Kidney (tissue), 14 donors: ENCODE measurements around the gene RENBP. TPM values are rescaled to one million over a fixed set of nuclear protein-coding genes. Genes with fewer than 3 reads are reported as not detected.

Experiments
- DNase-seq, 5 donors: peaks; one replicate each; pipeline ENCODE4 v3.0.0-alpha.2; 2013 to 2020
- FAIRE-seq: peaks from 2 replicates; lab custom pipeline; 2012; peaks lifted over from hg19 to GRCh38; lab: Jason Lieb, UNC
- H3K27ac ChIP-seq, 2 donors: one replicate each; pipeline ENCODE4 v1.7.0; 2013; ENCODE audit warnings: low read depth in 2 of 2, low read length in 2 of 2, inconsistent platforms in 1 of 2
- H3K27me3 ChIP-seq: one replicate; pipeline ENCODE4 v1.7.1; 2013; ENCODE audit warnings: low read length, inconsistent platforms; ENCODE audit not compliant: control insufficient read depth, insufficient read depth
- H3K36me3 ChIP-seq, 3 donors: one replicate each; pipeline versions ENCODE4 v1.7.0 to v1.7.1; 2013; ENCODE audit warnings: low read length in 3 of 3, control low read depth in 1 of 3, inconsistent platforms in 1 of 3; ENCODE audit not compliant: insufficient read depth in 3 of 3, control insufficient read depth in 2 of 3
- H3K4me1 ChIP-seq, 3 donors: one replicate each; pipeline versions ENCODE4 v1.7.0 to v1.7.1; 2013; ENCODE audit warnings: low read length in 3 of 3, inconsistent platforms in 1 of 3, low read depth in 1 of 3; ENCODE audit not compliant: control insufficient read depth in 2 of 3, insufficient read depth in 2 of 3
- H3K4me3 ChIP-seq, 3 donors: one replicate each; pipeline versions ENCODE4 v1.7.0 to v1.8.1; 2013; ENCODE audit warnings: low read length in 3 of 3, control low read depth in 1 of 3, inconsistent platforms in 1 of 3
- H3K9ac ChIP-seq, 3 donors: one replicate each; pipeline versions ENCODE4 v1.7.0 to v1.7.1; 2013; ENCODE audit warnings: low read length in 3 of 3, control low read depth in 1 of 3, inconsistent platforms in 1 of 3
- H3K9me3 ChIP-seq, 3 donors: one replicate each; pipeline versions ENCODE4 v1.7.0 to v1.7.1; 2013; ENCODE audit warnings: low read length in 3 of 3, control low read depth in 1 of 3, inconsistent platforms in 1 of 3; ENCODE audit not compliant: control insufficient read depth in 2 of 3, insufficient read depth in 1 of 3
- CTCF ChIP-seq: IDR thresholded peaks from 3 replicates; pipeline ENCODE4 v1.5.1; 2012; ENCODE audit warnings: mild to moderate bottlenecking, moderate library complexity, borderline replicate concordance; ENCODE audit not compliant: insufficient read depth; ENCODE audit errors: extremely low read depth
- intact Hi-C: fragments of 100-400 bp; cut with DNase I; formaldehyde crosslinking; loops from one replicate; pipeline ENCODE4 v1.11.1; 2022
- polyA plus RNA-seq: library from polyadenylated mRNA; stranded (reverse); fragments of 350-450 nt; fragmentation: Illumina TruSeq; extraction: RNeasy Lipid Tissue Mini Kit (QIAGEN cat#74804); gene quantifications from one replicate; pipeline ENCODE4 v1.2.3, GENCODE V29; 2014; ENCODE audit warnings: low read depth, low replicate concordance; ENCODE audit not compliant: insufficient read depth
- total RNA-seq: library from RNA; stranded (reverse); fragmentation: NEBNext Ultra II Directional; extraction: Animal tissue kit (Norgen Biotek cat#: 25700); gene quantifications from one replicate; pipeline ENCODE4 v1.2.1, GENCODE V29; 2021
- donor health status: control.
- donor health status: control.
- donor health status: control.
- donor health status: control.
- donor health status: control.
- donor health status: DM: yes; HTN: yes; CAD: no.
- donor health status: Normal renal cell carcinoma (clear cell type).

The RENBP gene
- total and polyA plus RNA-seq, 2 donors from 2014 or later: 22.9 to 78.2 TPM

GRCh38 chrX:153965406-153965805 is 21.0 kb upstream of the RENBP start:
- Histone ChIP-seq H3K4me3 (no peak overlapping the region), H3K9me3 (no peaks in the 10 kb centered on the region), H3K4me1 (peaks cover 0 to 34% (median 19%) of the 10 kb centered on the region in 3 donors), H3K27ac (no peak overlapping the region), H3K27me3 (no peaks in the 10 kb centered on the region), H3K9ac (no peak overlapping the region), H3K36me3 (peaks cover 4 to 14% (median 10%) of the 10 kb centered on the region in 3 donors)
- intact Hi-C loops: no loop called here
- no peak for FAIRE-seq
- no peak for TF ChIP-seq CTCF
- DNase-seq: no peak

- Histone ChIP-seq H3K27ac (no peak overlapping the region), H3K9ac (no peak overlapping the region), H3K27me3 (no peaks in the 10 kb centered on the region), H3K9me3 (no peaks in the 10 kb centered on the region), H3K4me1 (peaks cover 0 to 30% (median 19%) of the 10 kb centered on the region in 3 donors), H3K36me3 (peaks cover 4 to 22% (median 11%) of the 10 kb centered on the region in 3 donors), H3K4me3 (no peak overlapping the region)
- no peak for FAIRE-seq
- DNase-seq: no peak
- intact Hi-C loops: no loop called here
- TF ChIP-seq CTCF: no peak
Observed at GRCh38 chrX:153964105-153964504, 19.7 kb upstream of the RENBP start.

- Histone ChIP-seq H3K4me3 (no peak overlapping the region), H3K27ac (no peak overlapping the region), H3K9ac (no peak overlapping the region), H3K9me3 (no peaks in the 10 kb centered on the region), H3K4me1 (peaks cover 0 to 28% (median 15%) of the 10 kb centered on the region in 3 donors), H3K36me3 (peaks cover 4 to 24% (median 14%) of the 10 kb centered on the region in 3 donors), H3K27me3 (no peaks in the 10 kb centered on the region)
- FAIRE-seq: no peak
- TF ChIP-seq CTCF: no peak
- intact Hi-C loops: no loop called here
- no peak for DNase-seq
Observed at GRCh38 chrX:153963546-153963945, 19.1 kb upstream of the RENBP start.

GRCh38 chrX:153961292-153961691 is 16.8 kb upstream of the RENBP start:
- Histone ChIP-seq H3K4me1 (peaks cover 0 to 7% (median 0%) of the 10 kb centered on the region in 3 donors), H3K27me3 (no peaks in the 10 kb centered on the region), H3K9ac (no peak overlapping the region), H3K4me3 (no peak overlapping the region), H3K9me3 (no peaks in the 10 kb centered on the region), H3K27ac (no peak overlapping the region), H3K36me3 (peaks cover 4 to 24% (median 22%) of the 10 kb centered on the region in 3 donors)
- no peak for TF ChIP-seq CTCF
- FAIRE-seq: no peak
- no peak for DNase-seq
- intact Hi-C loops: no loop called here
